Measurements from ENCODE around the gene LMTK2. TPM values are rescaled to one million over a fixed set of nuclear protein-coding genes. Genes with fewer than 3 reads are reported as not detected.

LMTK2 gene
- total RNA-seq, 1 donor: 11.2 TPM

- TF ChIP-seq, protein P1, sequence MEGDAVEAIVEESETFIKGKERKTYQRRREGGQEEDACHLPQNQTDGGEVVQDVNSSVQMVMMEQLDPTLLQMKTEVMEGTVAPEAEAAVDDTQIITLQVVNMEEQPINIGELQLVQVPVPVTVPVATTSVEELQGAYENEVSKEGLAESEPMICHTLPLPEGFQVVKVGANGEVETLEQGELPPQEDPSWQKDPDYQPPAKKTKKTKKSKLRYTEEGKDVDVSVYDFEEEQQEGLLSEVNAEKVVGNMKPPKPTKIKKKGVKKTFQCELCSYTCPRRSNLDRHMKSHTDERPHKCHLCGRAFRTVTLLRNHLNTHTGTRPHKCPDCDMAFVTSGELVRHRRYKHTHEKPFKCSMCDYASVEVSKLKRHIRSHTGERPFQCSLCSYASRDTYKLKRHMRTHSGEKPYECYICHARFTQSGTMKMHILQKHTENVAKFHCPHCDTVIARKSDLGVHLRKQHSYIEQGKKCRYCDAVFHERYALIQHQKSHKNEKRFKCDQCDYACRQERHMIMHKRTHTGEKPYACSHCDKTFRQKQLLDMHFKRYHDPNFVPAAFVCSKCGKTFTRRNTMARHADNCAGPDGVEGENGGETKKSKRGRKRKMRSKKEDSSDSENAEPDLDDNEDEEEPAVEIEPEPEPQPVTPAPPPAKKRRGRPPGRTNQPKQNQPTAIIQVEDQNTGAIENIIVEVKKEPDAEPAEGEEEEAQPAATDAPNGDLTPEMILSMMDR (IDR thresholded peaks at IDR 0.05; ENCODE audit: insufficient read depth, low read depth, low read length): no peak
- no peak for DNase-seq (ENCODE audit: low read depth)
- no peak overlapping the region for H3K4me3 ChIP-seq (ENCODE audit: low read depth, low read length)
Measured at GRCh38 chr7:98097042-98097645, 9.5 kb upstream of the LMTK2 start.

- TF ChIP-seq, protein P1 (IDR thresholded peaks at IDR 0.05; ENCODE audit: insufficient read depth, low read depth, low read length): no peak
- H3K4me3 ChIP-seq (ENCODE audit: low read depth, low read length): no peak overlapping the region
- no peak for DNase-seq (ENCODE audit: low read depth)
Measured at GRCh38 chr7:98100088-98100487, 6.6 kb upstream of the LMTK2 start.

DNA sequence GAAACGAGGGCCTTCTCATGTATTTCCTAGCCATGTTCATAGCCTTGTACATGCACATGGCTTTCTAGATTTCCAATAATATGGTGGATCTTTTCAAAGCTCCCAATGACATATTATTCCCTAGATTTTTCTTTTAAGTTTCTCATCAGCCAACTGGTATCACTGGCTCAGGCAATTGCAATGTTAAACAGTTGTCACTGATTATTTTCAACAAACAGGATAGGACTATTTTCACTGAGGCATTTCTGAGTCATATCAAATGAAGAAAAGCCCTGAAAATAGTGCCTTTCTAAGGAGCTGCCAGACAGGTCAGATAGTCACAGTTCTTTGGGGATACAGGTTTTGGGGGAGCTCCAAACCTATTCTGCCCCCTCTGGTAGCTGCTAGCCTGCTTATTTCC, 4.5 kb upstream of the LMTK2 start:
- no peak for DNase-seq (ENCODE audit: low read depth)
- H3K4me3 ChIP-seq (ENCODE audit: low read depth, low read length): no peak overlapping the region
- TF ChIP-seq, protein P1 (IDR thresholded peaks at IDR 0.05; ENCODE audit: insufficient read depth, low read depth, low read length): no peak

DNA sequence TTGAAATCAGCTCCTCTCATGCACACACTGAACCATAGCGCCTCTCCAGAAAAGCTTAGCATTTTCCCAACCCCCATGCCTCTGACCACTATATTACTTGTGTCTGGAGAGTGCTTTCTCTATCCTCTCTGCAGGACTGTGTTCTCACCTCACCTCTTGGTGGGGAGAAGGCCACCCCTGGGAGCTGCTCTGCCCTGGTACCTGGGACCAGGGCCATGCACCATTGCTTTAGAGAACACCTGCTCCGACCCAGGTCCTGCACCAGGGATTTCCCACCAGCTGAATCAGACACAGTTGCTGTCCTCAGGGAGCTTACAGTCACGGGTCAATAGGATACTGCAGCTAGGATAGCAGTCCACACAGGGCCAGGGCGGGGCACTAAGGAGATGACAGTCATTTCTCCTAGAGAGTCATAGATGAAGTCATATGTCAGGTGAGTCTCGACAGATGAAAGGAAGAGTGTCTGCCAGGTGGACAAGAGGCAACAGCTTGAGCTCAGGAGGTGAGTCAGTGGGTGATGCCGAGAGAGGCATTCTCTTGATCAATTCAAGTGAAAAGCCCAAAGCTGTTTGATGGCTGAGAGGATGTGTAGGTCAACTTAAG, 619 bp upstream of the LMTK2 start:
- H3K4me3 ChIP-seq (ENCODE audit: low read depth, low read length): no peak overlapping the region
- TF ChIP-seq, protein P1 (IDR thresholded peaks at IDR 0.05; ENCODE audit: insufficient read depth, low read depth, low read length): no peak
- DNase-seq (ENCODE audit: low read depth): no peak

- H3K4me3 ChIP-seq (ENCODE audit: low read depth, low read length): peak overlapping the region; percentile 77
- peak; percentile 21 for DNase-seq (ENCODE audit: low read depth)
- TF ChIP-seq, protein P1 (IDR thresholded peaks at IDR 0.05; ENCODE audit: insufficient read depth, low read depth, low read length): no peak
Measured at GRCh38 chr7:98107313-98107721, 655 bp downstream of the LMTK2 start.

- H3K4me3 ChIP-seq (ENCODE audit: low read depth, low read length): no peak overlapping the region
- DNase-seq (ENCODE audit: low read depth): no peak
- TF ChIP-seq, protein P1 (IDR thresholded peaks at IDR 0.05; ENCODE audit: insufficient read depth, low read depth, low read length): no peak
Measured at GRCh38 chr7:98110249-98111022, 3.8 kb downstream of the LMTK2 start.
